ENCODE results near the gene SCYL1.
A peak's percentile ranks its signal among the peaks of the same experiment; 100 is the strongest.

Gene SCYL1

GRCh38 chr11:65537620-65538231 is 12.8 kb downstream of the SCYL1 start:
- no peak for DNase-seq

DNA sequence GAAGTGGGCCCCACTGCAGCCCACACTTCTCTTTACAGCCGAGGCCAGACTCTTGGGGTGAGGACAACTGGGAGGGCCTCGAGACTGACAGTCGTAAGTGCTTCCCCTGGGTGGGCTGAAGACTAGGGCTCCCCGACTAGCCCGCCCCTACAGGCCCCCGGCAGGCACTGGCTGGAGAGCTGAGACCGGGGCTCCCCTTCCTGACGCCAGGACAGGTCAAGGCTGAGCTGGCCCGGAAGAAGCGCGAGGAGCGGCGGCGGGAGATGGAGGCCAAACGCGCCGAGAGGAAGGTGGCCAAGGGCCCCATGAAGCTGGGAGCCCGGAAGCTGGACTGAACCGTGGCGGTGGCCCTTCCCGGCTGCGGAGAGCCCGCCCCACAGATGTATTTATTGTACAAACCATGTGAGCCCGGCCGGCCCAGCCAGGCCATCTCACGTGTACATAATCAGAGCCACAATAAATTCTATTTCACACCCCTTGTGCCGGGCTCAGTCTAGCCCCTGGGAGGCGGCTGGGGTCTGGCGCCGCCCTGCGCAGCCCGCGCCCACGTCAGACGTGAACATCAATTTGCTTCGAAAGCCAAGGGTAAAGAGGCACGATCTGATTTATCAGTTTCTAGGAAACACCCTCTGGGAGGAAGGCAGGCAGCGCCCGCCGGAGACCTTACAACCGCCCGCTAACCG is 13.5 kb downstream of the SCYL1 start:
- DNase-seq: no peak

DNA sequence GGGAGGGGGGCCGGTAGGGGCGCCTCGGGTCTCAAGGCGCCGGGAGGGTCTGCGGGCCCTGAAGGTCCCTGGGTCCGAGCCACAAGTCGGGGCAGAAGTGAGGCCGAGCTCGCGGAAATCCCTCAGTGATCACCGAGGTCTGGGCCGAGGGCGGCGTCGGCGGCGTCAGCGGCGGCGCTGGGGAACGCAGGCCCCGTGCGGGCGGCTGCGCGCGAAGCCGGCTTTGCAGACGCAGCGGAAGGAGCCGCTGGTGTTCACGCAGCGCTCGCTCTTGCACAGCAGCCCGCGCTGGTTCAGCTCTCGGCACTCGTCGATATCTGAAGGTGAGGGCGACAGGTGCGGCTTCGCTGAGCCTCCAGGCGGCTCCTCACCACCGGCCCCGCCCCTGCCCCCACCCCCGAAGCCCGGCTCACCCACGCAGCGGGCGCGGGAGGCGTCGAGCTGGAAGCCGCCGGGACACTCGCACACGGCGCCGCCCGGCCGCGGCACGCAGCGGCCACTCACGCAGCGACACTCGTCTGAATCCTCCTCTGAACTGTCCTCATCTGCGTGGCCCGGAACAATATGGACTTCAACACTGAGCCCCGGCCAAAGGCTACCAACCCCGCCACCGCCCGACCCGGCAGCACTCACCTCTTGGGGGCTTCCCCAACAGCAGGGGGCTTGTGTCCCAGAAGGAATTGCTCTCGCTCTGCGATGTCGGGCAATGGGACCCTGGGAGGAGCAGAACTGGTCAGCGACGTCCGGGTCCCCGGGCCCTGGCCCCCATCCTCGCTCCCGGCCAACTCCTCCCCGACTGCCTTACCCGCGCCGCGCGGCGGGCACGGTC is 14.2 kb downstream of the SCYL1 start:
- DNase-seq: no peak

- no peak for DNase-seq
Observed at GRCh38 chr11:65539744-65540289, 14.9 kb downstream of the SCYL1 start.

DNA sequence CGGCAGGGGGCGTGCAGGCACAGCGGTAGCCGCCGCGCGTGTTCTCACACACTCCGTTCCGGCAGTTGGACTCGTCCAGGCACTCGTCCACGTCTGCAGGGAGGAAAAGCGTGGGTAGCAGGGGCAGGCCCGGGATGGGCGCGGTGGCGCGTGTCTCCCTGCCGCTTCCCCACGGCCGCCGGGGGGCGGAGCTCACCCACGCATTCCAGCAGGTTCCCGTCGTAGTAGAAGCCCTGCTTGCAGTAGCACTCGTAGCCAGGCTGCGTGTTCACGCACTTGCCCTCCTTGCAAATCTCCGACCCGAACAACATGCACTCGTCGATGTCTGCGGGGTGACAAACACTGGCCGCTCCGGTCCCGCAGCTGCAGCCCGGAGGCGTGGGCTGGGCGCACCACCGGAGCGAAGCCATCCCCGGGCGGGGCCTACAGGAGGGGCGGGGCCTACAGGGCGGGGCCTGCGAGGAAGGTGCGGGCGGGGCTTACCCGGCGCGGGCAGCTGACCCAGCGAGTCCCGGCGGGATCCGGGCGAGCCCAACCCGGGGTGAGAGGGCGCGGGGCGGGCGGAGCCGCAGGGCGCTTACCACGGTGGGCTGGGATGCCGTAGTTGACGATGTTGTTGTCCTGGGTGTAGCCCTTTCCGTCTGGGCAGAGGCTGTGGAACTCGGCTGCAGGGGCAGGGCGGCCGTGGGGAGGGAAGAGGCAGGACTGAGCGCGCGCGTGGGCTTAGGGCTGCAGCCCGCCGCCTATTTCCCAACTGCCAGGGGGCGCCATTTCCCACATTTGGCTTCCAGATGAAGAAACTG is 15.6 kb downstream of the SCYL1 start:
- peak; percentile 79 for DNase-seq

- no peak for DNase-seq
Observed at GRCh38 chr11:65541093-65541982, 16.5 kb downstream of the SCYL1 start.

- no peak for DNase-seq
Observed at GRCh38 chr11:65542738-65543390, 18.0 kb downstream of the SCYL1 start.

DNA sequence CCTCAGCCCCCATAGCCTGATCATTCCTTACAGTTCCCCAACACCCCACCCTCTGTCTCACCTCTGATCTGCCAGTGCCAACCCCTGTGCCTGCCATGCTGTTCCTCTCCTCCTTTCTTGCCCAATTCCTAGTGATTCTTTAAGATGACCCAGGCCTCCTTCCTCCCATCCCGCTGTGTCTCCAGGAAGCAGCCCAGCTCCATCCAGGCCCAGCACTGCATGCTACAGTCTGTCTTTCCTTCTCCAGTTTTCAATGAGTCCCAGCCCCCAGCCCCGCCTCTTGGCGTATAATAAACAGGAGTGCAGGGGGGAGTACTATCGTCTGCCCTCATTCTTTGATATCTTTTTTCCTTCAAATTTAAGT is 21.0 kb downstream of the SCYL1 start:
- DNase-seq: no peak

DNA sequence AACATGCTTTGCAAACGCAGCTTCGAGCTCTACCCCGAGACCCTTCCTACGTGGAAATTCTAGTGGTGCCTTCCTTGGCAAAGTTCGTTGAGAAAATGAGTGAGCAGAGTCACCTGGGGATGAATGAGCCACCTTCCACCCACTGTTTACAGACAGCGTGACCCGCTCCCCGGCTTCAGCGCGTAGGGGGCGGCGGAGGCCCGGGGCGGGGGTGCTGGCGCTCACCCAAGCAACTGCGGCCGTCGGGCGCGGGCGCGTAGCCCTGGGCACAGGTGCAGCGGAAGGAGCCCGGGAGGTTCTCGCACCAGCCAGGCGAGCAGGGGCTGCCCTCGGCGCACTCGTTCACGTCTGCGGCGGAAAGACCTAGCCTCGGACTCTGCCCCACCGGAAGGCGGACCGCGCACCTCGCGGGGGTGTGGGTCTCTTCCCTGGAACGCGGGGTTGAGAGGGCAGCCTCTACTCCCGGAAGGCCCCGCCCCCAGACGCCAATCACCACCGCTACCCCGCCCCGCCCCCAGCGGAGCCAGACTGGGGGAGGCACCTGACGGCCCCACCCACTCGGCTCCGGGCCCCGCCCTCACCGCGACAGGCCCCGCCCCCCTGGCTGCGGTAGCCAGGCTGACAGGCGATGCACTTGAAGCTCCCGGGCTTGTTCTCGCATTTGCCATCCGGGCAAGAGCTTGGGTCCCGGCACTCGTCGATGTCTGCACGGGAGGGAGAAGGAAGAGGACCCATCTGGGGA is 21.5 kb downstream of the SCYL1 start:
- DNase-seq: peak; percentile 99

GRCh38 chr11:65547446-65548125 is 22.7 kb downstream of the SCYL1 start:
- DNase-seq: peak; percentile 37

DNA sequence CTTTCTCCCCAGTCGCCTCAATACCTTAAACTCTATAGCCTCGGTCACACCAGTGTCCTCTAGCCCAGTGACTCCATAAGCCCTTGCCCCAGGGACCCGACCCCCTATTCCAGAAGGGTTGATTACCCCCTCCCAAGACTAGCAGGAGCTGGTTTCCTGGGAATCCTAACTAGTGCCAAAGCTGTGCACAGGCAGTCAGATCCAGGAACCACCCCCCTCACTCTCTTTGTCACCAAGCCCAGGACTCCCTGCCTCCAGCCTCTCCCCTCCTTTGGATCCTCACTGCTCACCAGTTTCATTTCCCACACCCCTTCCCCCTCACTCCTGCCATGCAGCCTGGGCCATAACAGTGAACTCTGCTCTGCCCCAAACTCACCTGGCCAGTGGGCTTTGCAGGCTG is 23.5 kb downstream of the SCYL1 start:
- no peak for DNase-seq

DNA sequence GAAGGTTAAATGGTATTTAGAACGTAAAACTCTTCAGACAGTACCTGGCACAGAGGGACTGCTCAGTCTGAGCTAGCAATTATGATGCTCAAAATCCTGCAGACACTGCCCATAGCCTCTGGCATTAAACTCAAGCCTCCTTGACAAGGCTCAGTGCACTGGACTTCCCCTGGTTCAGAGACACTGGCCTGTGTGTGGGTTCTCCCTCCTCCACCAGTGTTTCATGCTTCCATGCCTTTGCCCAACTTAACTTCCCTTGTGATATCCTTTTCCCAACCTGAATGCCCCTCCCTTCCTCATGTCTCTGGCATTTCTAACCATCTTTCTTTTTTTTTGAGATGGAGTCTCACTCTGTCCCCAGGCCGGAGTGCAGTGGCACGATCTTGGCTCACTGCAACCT is 24.2 kb downstream of the SCYL1 start:
- no peak for DNase-seq

GRCh38 chr11:65551572-65552387 is 26.9 kb downstream of the SCYL1 start:
- DNase-seq: no peak

GRCh38 chr11:65552388-65552951 is 27.6 kb downstream of the SCYL1 start:
- no peak for DNase-seq

GRCh38 chr11:65553301-65554001 is 28.6 kb downstream of the SCYL1 start:
- no peak for DNase-seq

DNA sequence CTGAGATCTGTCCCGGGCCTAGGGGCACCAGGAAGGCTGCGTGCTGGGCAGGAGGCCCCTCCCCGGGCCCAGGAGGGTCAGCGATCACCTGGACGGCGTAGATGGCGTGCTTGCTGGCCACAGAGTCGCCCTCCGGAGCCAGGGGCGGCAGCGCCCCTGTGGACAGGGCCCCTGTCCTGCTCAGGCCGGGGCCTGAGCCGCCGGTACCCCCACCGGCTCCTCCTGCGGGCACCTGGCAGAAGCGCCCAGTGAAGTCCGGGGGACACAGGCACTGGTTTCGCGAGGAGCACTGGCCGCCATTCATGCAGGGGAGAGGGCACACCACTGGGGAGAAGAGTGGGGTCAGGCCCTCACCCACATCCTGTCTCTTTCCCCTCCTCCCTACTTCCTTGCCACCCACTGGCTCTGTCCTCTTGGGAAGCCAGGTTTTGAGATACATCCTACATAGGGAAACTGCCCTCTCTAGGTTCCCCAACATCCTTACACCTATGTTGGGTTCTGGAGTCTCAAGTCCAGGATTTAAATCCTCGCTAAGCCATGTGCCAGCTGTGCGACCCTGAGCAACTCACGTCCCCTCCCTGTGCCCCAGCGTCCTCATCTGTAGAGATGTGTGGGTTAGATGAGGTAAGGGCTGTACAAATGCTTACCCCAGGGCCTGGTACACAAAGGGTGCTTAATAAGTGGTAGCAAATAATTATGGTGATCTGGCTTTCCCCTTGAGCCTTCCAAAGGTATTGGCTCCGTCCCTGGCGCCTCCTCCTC is 29.4 kb downstream of the SCYL1 start:
- DNase-seq: no peak

GRCh38 chr11:65554842-65555430 is 30.1 kb downstream of the SCYL1 start:
- DNase-seq: no peak
